ENCODE measurements around the gene CLIC1. TPM values are rescaled to one million over a fixed set of nuclear protein-coding genes. Genes with fewer than 3 reads are reported as not detected.

Gene CLIC1
- total RNA-seq, 1 donor = 701 TPM

- H3K4me3 ChIP-seq (ENCODE audit: low read depth, low read length) = no peak overlapping the region
- no peak for TF ChIP-seq CTCF (IDR thresholded peaks at IDR 0.05; ENCODE audit: insufficient read depth, low read depth, low read length)
- no peak for DNase-seq (ENCODE audit: low read depth)
Observed at GRCh38 chr6:31776485-31776988, 40.2 kb upstream of the CLIC1 start.

- TF ChIP-seq CTCF (IDR thresholded peaks at IDR 0.05; ENCODE audit: insufficient read depth, low read depth, low read length) = no peak
- no peak for DNase-seq (ENCODE audit: low read depth)
- H3K4me3 ChIP-seq (ENCODE audit: low read depth, low read length) = no peak overlapping the region
Observed at GRCh38 chr6:31775633-31776484, 39.5 kb upstream of the CLIC1 start.

GRCh38 chr6:31775184-31775583 lies 38.9 kb upstream of the CLIC1 start:
- TF ChIP-seq CTCF (IDR thresholded peaks at IDR 0.05; ENCODE audit: insufficient read depth, low read depth, low read length) = no peak
- no peak for DNase-seq (ENCODE audit: low read depth)
- H3K4me3 ChIP-seq (ENCODE audit: low read depth, low read length) = no peak overlapping the region

- DNase-seq (ENCODE audit: low read depth) = no peak
- no peak overlapping the region for H3K4me3 ChIP-seq (ENCODE audit: low read depth, low read length)
- no peak for TF ChIP-seq CTCF (IDR thresholded peaks at IDR 0.05; ENCODE audit: insufficient read depth, low read depth, low read length)
Observed at GRCh38 chr6:31771992-31772358, 35.6 kb upstream of the CLIC1 start.

- no peak for TF ChIP-seq CTCF (IDR thresholded peaks at IDR 0.05; ENCODE audit: insufficient read depth, low read depth, low read length)
- no peak overlapping the region for H3K4me3 ChIP-seq (ENCODE audit: low read depth, low read length)
- no peak for DNase-seq (ENCODE audit: low read depth)
Observed at GRCh38 chr6:31770860-31771259, 34.5 kb upstream of the CLIC1 start.

GRCh38 chr6:31769684-31770371 lies 33.5 kb upstream of the CLIC1 start:
- TF ChIP-seq CTCF (IDR thresholded peaks at IDR 0.05; ENCODE audit: insufficient read depth, low read depth, low read length) = peak; percentile 77
- DNase-seq (ENCODE audit: low read depth) = peak; percentile 64
- H3K4me3 ChIP-seq (ENCODE audit: low read depth, low read length) = no peak overlapping the region
